GM20000 (cell line): ENCODE data around the gene PTPRCAP.
"Not testable (repeated sequence)": the region's sequence is repeated elsewhere in the genome, so short reads cannot be mapped to it uniquely, and the experiment has no call there.

Source experiments
- DNase-seq: peaks from one replicate; pipeline ENCODE4 v3.0.0; 2012; ENCODE audit warnings: low spot score
- TF ChIP-seq, protein P1 (sequence below): IDR thresholded peaks from 2 replicates; pipeline ENCODE4 v1.5.1; 2012; ENCODE audit warnings: mild to moderate bottlenecking, control low read depth; ENCODE audit errors: extremely low read depth, missing control alignments

The PTPRCAP gene

DNA sequence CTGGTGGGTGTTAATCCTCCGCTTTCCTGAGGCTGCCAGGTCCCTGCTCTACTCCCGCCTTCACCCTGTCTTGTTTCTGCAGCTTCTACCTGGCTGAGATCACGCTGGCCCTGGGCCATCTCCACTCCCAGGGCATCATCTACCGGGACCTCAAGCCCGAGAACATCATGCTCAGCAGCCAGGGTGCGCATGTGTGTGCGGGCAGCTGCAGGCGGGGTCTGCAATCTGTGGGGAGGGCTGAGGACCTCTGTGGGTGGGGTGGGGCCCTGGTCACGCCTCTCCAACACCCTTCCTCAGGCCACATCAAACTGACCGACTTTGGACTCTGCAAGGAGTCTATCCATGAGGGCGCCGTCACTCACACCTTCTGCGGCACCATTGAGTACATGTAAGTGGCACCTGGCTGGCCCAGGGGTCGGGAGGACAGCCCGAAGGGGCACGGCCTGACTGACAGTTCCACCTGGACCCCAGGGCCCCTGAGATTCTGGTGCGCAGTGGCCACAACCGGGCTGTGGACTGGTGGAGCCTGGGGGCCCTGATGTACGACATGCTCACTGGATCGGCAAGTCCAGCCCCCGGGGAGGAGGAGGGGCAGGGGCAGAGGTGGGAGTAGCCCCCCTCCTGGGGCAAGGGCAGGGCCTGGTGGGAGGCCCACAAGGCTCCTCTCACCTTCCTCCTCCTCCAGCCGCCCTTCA lies 4.7 kb downstream of the PTPRCAP start:
- TF ChIP-seq, protein P1, sequence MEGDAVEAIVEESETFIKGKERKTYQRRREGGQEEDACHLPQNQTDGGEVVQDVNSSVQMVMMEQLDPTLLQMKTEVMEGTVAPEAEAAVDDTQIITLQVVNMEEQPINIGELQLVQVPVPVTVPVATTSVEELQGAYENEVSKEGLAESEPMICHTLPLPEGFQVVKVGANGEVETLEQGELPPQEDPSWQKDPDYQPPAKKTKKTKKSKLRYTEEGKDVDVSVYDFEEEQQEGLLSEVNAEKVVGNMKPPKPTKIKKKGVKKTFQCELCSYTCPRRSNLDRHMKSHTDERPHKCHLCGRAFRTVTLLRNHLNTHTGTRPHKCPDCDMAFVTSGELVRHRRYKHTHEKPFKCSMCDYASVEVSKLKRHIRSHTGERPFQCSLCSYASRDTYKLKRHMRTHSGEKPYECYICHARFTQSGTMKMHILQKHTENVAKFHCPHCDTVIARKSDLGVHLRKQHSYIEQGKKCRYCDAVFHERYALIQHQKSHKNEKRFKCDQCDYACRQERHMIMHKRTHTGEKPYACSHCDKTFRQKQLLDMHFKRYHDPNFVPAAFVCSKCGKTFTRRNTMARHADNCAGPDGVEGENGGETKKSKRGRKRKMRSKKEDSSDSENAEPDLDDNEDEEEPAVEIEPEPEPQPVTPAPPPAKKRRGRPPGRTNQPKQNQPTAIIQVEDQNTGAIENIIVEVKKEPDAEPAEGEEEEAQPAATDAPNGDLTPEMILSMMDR = no peak
- no peak for DNase-seq

DNA sequence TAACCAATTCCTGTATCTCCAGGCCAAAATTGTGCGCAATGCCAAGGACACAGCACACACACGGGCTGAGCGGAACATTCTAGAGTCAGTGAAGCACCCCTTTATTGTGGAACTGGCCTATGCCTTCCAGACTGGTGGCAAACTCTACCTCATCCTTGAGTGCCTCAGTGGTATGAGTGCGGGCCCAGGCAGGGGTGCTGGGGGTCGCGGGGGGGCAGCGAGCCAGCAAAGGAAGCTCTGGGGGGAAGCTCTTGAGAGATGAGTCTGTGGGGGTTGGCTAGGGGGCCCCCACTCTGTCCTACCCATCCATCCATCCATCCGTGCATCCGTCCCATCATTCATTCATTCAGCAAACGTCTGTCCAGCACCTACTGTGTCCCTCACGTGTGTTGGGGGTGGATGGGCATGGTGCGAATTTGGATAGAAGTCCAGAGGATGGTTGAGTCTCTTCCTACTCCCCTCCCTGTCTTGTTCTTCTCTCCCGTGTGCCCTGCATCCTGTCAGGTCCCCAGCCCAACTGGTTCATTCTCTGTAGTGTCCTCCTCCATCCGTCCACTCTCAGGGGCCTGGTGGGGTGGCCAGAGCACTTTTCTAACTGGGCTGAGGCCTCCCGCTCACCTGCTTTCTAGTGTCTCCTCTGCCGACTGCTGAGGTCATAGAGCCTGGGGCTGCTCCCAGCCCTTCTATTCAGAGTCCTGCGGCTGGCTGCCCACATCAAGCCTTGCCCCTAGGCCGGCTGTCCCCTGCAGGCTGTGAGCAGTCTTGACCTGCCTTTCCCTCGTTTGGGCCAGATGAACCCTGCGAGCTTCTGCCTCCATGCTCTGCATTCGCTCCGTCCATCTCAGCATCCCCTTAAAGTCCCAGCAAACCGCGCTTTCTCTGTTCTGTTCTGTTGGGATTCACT lies 5.9 kb downstream of the PTPRCAP start:
- TF ChIP-seq, protein P1 = no peak
- DNase-seq = no peak

DNA sequence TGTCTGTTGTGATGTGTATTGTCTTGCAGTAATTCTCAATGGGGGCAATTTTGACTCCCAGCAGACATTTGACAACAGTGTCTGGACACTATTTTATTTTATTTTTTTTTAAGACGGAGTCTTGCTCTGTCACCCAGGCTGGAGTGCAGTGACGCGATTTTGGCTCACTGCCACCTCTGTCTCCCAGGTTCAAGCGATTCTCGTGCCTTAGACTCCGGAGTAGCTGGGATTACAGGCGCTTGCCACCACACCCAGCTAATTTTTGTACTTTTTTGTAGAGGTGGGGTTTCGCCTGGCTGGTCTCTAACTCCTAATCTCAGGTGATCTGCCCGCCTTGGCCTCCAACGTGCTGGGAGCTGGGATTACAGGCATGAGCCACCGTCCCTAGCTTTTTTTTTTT lies 7.8 kb downstream of the PTPRCAP start:
- TF ChIP-seq, protein P1 = no peak
- no peak for DNase-seq

DNA sequence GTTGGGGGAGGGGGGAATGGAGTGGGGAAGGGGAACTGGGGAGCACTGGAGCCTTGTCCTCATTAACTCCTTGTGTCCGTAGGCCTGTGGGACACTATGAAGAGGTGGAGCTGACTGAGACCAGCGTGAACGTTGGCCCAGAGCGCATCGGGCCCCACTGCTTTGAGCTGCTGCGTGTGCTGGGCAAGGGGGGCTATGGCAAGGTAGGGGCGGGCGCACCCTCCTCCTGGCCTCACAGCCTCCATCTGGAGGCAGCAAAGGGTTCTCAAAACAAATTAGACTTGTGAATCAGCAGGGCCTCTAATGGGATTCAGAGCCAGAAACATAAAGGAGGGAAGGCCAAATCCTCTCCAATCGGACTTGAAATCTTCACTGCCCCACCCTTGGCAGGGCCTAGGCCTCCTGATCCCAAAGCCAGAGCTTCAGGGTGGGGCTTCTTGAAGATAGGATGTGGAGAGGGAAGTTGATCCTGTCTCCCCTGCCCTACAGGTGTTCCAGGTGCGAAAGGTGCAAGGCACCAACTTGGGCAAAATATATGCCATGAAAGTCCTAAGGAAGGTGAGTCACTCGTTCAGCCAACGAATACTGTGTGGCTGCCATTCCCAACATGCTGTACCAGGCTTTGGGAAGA lies 8.3 kb downstream of the PTPRCAP start:
- TF ChIP-seq, protein P1 = no peak
- DNase-seq = no peak

DNA sequence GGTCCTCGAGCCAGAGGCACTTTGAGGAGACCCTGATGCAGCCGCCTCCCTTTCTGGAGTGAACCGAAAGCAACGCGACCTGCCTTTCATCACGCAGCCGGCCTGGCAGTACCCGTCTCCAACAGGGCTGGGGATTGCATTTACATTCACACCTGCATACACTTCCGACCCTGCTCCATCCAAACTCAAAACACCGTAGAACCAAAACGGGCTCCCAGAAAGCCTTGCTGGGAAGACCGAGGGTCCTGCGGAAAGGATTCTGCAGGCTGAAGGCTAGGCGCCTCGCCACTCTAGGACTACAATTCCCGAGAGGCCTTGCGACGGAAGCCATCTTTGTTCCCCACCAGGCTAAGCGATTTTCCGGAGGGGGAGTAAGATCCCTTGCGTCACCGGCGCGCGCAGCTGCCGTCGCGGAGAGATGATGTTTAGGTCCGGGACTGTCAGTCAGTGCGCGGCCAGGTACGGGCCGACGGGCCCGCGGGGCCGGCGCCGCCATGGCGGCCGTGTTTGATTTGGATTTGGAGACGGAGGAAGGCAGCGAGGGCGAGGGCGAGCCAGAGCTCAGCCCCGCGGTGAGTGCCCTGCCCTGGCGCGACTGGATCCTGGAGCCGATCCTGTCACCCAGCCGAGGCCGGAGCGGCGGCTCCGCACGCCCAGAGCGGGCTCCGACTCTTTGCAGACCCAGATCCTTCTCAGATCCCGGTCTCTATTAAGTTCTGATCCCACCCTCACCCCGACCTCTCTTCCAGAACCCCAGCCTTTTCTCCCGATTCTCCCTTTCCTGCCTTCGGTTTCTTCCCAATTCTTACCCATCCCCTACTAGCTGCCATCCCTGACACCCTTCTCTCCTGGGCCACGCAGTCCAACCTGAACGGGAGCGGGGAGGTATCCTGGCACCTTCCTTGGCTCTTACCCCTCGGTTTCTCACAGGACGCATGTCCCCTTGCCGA lies 9.2 kb downstream of the PTPRCAP start, which contains the start of gene RPS6KB2:
Gene RPS6KB2, plus strand, starts transcription at position 443 of the 950 bp plus-strand sequence. Its CDS starts 52 bp downstream, at position 495.
- TF ChIP-seq, protein P1 = no peak

DNA sequence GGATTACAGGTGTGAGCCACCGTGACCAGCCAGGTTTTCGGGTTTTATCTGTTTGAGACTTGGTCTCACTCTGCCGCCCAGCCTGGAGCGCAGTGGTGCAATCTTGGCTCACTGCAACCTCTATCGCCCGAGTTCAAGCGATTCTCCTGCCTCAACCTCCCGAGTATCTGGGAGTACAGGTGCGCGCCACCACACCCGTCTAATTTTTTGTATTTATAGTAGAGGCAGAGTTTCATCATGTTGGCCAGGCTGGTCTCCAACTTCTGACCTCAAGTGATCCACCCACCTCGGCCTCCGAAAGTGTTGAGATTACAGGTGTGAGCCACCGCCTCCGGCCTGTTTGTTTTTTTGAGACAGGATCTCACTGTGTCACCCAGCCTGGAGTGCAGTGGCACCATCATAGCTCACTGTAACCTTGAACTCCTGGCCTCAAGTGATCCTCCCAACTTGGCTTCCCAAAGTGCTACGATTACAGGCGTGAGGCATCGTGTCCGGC lies 10.1 kb downstream of the PTPRCAP start:
- DNase-seq = not testable (repeated sequence)

More for the DNA sequence above, 9.2 kb downstream of the PTPRCAP start, which contains the start of gene RPS6KB2:
- DNase-seq = peak; percentile 99

DNA sequence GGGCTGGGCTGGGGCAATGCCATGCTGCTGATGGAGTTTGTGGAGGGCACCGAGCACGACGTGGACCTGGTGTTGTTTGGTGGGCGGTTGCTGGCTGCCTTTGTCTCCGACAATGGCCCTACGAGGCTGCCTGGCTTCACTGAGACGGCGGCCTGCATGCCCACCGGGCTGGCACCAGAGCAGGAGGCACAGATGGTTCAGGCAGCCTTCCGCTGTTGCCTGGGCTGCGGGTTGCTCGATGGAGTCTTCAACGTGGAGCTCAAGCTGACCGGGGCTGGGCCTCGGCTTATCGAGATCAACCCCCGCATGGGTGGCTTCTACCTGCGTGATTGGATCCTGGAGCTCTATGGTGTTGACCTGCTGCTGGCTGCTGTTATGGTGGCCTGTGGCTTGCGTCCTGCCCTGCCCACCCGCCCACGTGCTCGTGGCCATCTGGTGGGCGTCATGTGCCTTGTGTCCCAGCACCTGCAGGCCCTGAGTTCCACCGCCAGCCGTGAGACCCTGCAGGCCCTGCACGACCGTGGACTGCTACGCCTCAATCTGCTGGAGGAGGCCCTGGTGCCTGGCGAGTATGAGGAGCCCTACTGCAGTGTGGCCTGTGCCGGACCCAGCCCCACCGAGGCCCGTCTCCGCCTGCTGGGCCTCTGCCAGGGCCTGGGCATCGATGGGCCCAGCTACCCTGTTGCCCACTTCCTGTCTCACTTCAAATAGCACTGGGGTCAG lies 13.4 kb downstream of the PTPRCAP start:
- TF ChIP-seq, protein P1 = no peak
- DNase-seq = no peak
